ENCODE results near the gene GABRB3.

GABRB3 gene

DNA sequence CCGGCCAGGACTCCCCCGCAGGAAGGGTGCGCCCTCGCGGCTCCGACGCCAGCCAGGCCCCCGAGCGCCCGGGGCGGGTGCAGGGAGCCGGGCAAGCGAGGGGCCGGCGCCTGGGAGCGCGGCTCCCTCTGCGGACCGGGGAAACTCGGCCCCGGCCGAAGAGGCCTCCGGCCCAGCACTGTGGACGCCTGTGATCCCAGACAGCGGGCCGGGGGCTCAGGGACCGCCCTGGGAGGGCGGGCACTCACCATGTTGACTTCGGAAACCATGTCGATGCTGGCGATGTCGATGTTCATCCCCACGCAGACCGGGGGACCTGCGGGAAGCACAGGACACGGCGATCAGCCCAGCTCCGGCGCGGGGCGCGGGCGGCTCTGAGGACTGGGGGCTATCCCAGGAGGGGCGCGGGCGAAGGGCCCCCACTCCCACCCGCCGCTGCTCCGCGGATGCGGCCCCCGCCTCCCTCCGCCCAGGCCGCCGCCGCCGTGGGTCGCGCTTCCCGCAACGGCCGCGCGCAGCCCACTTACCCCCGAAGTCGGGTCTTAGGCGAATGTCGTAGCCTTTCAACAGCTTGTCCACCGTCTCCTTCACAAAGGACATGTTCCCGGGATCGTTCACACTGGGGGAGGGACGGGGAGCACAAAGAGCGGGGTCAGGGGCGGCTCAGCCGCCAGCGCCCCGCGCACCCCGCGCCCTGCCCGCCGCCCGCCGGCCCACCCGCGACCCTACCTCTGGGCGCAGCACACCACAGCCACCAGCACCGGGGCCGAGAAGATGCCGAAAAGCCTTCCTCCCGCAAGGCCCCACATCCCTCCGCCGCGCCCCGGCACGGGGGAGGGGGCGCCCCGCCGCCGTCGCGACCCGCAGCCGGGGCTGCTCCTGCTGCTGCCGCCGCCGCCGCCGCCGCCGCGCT lies at the start of gene GABRB3:
Gene GABRB3, minus strand, starts transcription at position 913 of the 913 bp plus-strand sequence.
- no peak for DNase-seq (ENCODE audit: low spot score)

DNA sequence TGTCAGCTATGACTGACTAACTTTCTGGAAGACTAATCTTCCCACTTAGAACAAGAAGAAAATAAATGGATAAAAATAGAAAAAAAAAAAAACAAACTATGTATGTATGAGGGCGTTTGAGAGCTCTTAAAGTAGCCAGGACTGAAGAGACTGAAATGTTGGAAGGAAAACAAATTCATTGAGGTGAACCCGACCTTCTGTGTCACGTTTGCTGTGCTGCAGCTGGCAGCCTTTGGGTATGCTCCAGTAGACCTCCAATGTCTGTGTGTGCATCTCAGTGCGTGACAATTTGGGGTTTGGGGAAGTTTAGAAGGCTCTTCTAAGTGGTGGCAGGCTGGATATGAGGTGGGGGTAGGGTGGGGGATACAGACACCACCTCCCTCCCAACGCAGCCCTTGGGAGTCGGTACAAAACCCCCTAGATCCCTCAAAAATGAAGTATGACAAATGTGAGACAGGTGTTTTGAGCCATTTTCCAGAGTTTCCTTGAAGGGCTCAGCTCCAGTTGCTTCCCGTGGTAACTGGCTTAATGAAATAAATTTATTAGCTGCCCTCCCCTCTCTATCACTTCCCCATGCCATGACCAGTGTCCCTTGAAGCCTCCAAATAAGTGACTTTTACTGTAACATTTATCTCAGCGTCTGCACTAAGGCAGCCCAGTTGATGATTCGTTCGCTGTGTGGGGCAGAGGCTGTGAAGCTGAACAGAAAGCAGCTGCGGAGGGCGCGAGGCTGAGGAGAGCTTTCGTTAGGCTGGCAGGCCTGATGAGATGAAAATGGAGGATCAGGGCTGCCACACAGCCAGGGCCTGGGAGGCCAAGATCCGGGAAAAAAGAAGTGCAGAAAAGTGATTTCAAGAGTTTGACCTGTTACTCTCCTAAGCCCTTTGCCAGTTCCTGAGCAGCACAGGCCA lies 34.9 kb upstream of the GABRB3 start:
- no peak for DNase-seq (ENCODE audit: low spot score)

DNA sequence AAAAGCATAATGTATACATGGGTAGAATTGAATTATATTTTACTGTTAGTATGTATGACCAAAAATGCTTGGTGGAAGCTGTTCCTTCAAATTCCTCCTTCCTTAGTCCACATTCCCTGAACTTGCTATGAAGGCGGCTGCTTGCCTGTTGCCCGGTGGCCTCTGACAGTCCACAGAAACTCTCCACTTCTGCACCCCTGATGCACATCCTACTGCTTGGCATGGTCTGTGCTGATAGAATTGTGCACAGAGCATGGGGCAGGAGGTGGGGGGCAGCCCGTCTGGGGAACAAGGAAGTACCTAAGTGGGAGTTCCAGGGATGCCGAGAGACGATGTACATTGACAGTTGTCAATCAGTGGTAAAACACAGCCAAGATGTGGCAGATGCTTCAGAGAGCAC lies 33.7 kb upstream of the GABRB3 start:
- no peak for DNase-seq (ENCODE audit: low spot score)

DNA sequence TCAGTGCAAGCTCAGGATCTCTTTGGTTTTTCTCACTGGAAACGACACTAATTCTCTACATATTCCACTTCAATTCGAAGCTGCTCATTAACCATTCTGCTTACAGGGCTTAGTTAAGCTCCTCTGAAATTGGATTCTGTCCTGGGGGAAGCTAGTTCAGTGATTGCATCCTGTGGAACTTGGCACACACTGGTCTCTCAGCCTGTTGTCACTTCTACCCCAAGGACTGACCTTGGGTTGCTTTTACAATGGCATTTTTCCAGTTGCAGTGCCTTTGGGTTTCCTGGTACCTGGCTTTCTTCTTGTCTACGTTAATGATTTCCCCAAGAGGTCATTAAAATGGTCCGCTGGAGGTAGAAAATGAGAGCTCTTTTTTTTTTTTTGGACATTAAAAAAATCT lies 33.3 kb upstream of the GABRB3 start:
- no peak for DNase-seq (ENCODE audit: low spot score)

DNA sequence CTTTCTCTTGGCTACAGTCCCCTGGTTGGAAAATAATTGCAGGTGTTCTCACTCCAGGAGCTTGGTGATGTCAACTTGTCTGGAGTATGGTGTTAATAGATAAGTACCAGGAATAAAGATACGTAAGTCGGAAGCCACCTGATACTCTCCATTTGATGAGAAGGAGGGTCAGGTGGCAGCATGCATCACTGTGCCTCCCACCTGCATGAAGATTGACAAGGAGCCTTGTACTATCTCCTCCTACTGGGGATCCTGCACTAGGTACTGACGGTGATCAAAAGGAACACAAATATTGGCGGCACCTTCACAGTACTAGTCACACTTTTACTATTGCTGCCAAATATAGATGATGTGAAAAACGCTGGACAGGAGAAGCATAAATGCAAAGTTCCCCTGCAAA lies 32.6 kb upstream of the GABRB3 start:
- no peak for DNase-seq (ENCODE audit: low spot score)

DNA sequence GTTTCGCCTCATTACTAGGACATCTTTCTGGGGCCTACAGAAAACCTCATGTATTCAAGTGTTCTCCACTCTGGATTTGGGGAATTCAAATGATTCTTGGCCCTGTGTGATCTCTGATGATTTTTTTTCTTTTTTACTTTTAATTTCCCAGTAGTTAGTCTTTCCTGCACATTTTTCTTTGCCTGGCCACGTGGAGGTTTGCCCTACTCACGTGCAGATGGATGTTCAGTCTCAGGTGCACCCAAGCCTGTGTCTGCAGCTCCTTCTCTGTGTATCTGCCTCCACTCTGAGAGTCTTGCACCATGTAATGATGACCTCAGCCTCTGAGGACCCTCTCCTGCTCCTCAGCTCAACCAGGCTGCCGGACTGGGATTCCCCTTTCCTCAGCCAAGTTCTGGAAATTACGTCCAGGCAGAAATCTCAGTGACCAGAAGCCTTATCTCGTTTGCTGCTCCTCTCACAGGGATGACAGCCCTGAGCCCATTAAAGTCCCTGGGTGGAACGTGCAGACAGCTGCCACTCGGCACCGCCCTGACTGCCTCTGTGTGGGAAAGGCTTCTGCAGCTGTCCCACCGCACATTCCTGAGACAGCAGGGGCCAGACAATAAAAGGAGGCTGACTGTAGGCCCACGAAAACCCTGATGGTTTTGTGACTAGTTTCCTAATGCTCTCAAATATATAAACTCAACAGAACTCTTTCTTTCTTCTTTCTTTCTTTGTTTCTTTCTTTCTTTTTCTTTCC lies 31.4 kb upstream of the GABRB3 start:
- DNase-seq (ENCODE audit: low spot score), result no peak

DNA sequence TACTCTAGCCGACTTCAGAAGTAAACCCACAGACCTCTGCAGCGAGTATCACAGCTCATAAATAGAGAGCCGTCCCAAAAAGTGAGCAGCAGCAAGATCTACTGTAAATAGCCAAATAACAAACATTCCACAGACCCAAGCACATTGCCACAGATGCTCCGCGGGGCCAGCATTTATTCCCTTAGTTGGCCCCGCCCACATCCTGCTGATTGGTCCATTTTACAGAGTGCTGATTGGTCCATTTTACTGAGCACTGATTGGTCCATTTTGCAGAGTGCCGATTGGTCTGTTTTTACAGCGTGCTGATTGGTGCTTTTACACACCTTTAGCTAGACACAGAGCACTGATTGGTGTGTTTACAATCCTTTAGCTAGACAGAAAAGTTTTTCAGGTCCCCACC lies 17.3 kb upstream of the GABRB3 start:
- DNase-seq (ENCODE audit: low spot score), result no peak

DNA sequence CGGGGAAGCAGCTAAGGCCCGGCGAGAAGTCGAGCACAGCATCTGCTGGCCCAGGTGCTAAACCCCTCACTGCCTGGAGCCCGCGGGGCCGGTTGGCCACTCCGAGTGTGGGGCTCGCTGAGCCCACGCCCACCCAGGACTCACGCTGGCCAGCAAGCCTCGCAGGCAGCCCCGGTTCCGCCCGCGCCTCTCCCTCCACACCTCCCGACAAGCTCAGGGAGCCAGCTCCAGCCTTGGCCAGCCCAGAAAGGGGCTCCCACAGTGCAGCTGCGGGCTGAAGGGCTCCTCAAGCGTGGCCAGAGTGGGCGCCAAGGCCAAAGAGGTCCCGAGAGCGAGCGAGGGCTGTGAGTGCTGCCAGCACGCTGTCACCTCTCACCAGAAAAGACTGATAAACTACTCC lies 8.9 kb upstream of the GABRB3 start:
- DNase-seq (ENCODE audit: low spot score), result no peak

DNA sequence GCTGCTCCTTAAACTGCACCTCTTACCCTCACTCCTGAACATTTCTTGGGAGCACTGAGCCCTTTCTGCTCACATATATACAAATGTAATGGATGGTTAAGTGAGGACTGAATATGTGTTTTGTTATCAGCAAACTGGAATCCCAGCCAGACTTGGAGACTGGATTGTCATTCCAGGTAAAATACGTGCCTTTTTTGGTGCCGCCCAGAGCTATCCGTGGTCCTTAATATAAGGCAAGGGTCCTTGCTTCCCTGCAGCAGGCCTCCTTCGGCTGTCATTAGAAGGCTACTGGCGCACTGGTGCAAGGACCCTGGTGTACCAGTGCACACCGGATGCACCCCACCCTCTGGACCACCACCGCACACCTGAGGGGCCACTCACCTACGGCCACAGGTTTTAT lies 1.1 kb upstream of the GABRB3 start:
- DNase-seq (ENCODE audit: low spot score), result no peak

DNA sequence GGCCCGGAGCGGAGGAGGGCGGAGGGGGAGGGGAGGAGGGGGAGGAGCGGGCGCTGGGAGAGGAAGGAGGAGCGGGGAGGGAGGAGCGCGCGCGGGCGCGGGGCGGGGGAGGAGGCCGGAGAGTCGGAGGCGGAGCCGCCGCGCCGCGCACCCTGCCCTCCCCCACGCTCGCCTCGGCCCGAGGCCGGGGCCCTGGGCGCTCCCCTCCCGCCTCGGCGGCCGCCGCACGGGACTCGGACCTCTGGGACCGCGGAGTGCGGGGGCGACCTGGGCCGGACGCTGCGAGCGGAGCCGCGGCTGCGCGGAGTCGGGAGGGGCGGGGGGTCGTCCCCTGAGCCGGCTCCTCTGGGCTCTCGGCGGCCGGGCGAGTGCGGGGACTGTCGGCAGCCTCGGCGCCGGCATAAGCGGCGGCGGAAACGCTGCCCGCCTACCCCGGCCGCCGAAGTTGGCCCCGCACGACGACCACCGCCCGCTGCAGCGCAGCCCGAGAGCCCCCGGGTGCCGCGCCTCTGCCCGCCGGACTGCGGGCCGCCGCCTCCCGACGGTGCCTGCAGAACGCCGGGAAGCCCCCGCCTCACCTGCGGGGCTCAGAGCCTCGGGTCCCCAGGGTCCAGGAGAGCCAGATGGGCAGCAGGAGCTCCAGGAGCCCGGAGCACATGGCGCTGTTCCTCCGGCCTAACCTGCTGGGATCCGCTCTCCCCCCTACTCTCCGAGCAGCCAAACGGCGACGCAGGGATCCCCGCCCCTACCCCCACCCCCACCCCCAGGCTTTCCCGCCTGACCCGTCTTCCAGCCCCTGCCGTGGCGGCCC lies 406 bp upstream of the GABRB3 start:
- no peak for DNase-seq (ENCODE audit: low spot score)

DNA sequence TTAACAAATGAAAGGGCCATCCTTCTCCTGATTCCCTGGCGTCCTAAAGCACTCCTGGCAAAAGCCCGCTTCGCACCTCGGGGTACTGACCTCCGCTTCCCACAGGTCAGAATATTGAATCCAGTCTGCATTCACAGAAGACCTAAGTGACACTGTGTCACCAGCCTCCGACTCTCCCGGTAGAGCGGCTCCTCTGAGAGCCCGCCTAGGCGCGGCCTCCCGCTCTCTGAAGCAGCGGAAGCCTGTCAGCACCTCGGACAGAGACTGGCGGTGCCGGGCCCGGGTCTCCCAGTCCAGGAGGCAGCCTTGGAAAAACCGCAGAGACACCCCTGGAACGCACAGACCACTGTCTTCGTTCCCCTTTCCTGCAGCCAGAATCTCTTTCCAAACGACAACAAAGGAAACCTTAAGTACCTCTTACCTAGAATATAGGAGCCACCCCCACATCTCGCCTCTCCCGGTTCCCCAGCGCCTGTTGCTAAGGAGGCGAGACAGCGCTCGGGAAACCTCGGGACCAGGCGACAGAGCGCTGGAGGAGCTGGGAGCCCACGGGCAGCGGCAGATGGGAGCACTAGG lies 1.2 kb downstream of the GABRB3 start:
- no peak for DNase-seq (ENCODE audit: low spot score)

DNA sequence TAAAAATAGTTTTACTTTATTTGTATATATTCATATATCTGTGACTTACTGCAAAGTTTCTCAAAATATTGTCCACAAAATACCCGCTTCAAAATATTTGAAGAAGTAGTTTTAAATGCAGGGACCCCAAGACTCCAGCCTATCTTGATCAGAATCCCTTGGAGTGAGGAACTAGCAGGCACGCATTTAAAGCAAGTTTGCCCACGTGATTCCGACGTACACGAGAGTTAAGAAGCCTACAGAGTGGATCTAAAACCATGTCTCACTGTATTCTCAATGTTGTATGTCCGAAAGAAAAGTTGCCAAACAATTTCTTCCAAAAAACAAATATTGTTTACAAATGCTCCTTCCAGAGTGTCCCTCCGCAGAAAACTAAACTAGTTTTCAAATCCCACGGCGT lies 1.7 kb downstream of the GABRB3 start:
- no peak for DNase-seq (ENCODE audit: low spot score)

DNA sequence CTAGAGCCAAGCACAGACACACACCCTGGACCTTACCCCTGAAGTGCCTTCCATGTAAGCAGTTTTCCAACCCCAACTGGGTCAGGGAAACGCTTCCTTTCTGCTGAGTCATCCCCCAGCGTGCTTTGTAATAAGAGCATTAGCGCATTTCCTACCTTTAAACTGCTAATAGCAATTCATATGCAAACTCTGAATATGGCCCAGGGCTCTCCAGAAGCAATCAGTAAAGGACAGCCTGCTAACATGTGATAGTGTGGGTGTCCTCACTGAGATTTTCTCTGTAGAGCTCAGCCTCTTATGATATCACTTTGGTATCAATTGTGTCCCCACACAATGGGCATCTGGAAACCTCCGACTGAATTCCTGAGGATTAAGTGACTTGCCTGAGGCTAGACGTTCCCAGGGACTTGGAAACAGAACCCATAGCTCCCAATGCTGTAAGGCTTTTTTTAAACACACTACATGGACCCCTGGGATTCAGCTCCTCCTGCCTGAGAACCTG lies 5.6 kb downstream of the GABRB3 start:
- no peak for DNase-seq (ENCODE audit: low spot score)

DNA sequence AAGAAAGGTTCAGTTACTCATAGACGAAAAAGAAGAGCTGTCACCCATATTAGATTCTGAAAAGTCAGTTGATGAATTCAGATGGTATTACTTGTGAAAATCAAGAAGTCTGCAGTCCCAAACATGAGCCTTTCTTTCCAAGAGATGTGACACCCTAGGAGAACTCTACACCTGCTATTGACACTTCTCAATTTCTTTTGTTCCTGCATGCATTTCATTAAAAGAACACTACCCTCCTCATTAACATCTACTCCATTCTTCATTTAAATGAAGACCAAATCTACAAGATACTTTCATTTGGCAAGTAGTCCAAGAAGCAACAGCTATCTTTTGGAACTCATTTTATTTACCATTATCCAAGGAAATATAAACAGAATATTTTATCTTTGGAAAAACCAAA lies 6.6 kb downstream of the GABRB3 start:
- DNase-seq (ENCODE audit: low spot score), result no peak

DNA sequence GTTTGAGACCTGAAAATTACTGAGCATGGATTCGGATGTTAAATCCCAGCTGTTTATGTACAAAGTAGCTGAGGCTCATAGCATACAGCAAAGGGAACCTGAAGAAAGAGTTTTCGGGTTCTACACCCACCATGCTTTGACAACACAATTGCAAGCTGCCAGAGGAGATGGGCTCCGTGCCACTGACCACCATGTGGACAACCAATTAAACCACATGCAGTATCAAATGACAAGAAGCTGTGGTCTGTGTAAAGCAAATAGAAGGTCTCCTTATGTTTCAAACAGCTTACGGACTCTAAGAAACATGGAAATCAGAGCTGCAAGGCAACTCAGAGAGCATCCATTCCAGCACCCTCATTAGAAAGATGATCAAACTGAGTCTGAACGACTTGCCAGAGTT lies 12.9 kb downstream of the GABRB3 start:
- no peak for DNase-seq (ENCODE audit: low spot score)

DNA sequence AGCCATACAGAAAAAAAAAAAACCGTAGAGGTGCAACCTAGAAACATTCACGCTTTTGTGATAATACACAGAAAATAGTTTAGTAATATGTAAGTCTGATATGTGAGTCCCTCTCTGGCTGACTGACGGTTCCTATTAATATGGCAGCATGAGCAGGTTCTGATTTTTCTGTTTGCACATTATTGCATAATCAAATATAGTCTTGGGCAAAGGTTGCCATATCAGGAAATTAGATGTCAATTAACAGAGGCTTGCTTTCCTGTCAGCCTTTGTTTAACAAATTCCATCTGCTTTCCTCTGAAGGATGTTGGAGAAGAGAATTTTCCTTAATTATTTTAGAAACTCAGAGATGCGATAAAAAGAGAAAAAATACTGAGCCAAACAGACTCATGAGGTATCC lies 14.8 kb downstream of the GABRB3 start:
- DNase-seq (ENCODE audit: low spot score), result no peak

DNA sequence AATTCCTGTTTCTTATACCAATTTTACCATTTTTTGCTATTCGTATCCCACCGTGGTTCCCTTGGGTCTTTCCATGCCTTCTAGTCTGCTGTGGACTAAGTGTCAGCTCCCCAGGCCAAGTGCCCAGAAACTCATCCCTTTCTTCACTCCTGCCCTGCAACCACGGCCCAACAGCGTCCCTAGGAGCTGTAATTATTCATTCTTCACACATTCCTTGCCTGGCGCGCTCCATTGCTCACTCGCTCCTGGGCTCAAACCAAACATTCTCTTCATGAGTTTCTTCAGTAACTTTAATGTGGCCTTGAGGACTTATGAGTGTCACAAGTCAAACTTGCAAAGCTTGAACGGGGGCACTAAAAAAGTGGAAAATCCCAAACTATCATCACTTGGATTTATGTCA lies 15.7 kb downstream of the GABRB3 start:
- no peak for DNase-seq (ENCODE audit: low spot score)

DNA sequence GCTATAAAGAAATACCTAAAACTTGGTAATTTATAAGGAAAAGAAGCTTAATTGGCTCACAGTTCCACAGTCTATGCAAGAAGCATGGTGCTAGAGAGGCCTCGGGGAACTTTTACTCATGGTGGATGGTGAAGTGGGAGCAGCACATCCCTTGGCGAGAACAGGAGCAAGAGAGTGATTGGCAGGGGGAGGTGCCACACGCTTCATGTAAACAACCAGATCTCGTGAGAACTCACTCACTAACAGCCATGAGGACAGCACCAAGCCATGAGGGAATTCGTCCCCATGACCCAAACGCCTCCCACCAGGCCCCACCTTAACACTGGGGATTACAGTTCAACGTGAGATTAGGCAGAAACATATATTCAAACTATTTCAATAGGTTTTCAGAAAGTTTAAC lies 28.0 kb downstream of the GABRB3 start:
- DNase-seq (ENCODE audit: low spot score), result no peak

DNA sequence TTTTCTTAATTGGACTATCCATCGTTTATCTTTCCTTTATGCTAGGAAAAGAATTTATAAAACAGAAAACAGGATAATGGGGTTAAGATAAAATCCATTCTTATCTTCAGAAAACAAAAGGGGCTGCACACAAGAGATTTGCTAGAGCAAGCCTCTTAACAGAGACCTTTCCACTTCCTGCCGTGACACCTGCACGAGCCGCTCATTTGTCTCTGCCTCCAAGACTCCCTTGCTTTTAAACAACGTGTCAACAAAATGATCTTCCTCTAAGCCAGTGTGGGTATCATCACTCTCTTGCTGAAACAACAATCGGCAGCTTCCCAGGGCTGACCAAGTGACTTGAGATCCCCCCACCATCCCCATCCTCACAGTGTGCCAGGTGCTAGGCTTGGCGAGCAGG lies 33.1 kb downstream of the GABRB3 start:
- DNase-seq (ENCODE audit: low spot score), result no peak

DNA sequence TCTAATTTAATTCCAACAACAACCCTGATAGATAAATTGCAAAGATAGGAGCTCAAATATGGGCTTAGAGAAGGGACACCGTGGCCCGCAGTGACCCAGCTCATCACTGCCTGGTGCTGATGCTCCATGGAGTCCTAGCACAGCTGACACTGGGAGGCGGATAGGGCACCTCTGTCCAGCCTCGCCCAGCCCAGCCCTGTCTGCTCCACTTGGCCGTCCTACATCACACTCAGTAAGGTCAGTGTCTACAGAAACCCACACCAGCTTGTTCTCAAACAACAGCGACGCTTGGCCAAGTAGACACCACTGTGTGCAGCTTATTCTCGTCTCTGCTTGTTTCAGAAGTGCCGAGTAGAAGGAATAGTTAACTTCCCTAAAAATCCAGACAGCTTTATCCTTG lies 33.9 kb downstream of the GABRB3 start:
- DNase-seq (ENCODE audit: low spot score), result no peak

Measured in CD4-positive, alpha-beta T cell treated with Interleukin-2 at 100 ng/mL for 4 hours (primary cell).